ENCODE results near the gene HMCN2.
"Not testable (repeated sequence)": the region's sequence is repeated elsewhere in the genome, so short reads cannot be mapped to it uniquely, and the experiment has no call there.

Gene HMCN2

DNA sequence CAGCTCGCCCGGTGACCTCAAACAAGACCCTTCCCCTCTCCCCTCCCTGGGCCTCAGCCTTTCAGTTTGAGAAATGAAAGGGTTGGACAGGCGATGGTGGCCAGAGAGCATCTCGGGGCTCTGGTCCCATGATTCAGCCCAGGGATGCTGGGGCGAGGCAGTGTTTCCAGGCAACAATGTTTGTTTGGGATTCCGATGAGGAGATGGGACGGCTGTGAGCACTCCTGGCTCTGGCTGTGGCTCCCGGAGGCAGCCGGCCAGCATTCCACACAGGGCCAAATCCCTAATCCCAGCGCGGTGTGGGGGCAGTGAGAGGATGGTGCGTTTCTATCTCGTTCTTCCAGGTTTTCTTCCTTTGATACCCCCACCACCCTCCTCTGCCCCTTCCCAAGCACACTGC is 66.0 kb downstream of the HMCN2 start:
- no peak for DNase-seq

DNA sequence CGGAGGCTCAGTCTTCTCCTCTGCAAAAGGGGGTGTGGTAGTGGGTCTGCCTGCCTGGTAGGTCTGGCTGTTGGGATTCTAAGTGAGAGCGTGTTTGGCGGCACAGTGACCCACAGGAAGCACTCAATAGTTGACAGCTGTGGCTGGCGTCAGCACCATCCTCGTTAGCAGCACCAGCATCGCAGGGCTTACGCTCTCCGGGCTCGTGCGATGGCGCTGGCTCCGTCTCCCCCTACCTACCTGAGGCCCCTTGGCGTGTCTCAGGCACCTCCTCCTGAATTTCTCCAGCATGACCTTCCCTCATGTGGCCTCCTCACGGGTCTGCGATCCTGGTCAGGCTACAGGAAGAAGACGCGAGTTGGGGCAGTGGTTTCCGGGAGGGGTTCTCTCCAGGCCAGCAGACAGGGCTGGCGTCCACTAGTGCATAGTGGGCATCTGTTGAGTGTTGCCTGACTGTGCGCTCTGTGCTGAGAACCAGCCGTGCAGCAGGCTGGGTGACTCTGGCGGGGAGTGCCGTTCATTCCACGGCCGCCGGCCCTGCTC is 66.9 kb downstream of the HMCN2 start:
- DNase-seq, result no peak

DNA sequence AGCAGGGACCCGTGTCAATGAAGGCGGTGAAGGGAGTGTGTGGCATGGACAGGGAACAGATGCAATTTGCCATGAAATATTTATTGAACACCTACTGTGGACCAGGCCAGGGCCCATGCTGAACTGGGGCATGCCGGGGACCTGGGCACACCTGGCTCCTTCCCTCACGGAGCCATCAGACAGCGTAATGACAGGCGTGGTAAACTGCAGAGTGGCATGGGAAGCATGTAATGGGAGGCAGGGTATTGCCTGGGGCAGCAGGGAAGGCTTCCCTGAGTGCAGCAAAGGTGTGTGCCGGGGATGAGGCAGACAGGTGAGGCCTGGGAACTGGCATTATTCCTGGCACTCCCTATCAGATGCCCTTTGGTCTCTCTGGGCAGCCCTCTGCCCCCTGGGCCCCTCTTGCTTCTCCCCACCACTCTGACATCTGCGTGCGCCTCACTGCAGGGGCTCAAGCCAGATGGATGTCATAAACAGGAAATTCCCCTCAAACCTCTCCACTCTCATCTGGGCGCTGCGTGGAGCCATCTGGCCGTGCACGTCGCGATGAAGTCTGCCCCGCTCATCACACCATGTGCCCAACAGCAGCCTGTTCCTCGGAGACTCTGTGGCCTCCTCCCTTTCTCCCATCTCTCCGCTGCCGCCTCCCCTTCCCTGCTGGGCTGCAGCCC is 67.6 kb downstream of the HMCN2 start:
- DNase-seq, result no peak

GRCh38 chr9:130333712-130334062 is 68.1 kb downstream of the HMCN2 start:
- no peak for DNase-seq

DNA sequence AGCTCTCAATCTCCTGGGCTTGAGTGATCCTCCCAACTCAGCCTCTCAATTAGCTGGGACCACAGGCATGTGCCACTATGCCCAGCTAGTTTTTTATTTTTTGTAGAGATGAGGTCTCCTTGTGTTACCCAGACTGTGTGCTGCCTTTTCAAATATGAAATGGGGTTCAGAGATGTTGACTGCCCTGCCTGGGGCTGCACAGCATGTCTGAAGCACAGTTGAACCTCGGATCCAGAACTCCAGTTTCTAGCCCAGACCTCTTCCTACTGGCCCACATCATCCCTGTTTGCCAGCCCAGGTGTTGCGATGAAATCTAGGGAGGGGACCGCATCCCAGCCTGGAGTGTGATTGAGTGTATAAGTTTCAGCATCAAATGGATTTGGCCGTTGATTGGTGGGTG is 69.4 kb downstream of the HMCN2 start:
- no peak for DNase-seq

GRCh38 chr9:130336027-130336610 is 70.6 kb downstream of the HMCN2 start:
- DNase-seq, result no peak

- no peak for DNase-seq
Measured at GRCh38 chr9:130336885-130337284, 71.3 kb downstream of the HMCN2 start.

DNA sequence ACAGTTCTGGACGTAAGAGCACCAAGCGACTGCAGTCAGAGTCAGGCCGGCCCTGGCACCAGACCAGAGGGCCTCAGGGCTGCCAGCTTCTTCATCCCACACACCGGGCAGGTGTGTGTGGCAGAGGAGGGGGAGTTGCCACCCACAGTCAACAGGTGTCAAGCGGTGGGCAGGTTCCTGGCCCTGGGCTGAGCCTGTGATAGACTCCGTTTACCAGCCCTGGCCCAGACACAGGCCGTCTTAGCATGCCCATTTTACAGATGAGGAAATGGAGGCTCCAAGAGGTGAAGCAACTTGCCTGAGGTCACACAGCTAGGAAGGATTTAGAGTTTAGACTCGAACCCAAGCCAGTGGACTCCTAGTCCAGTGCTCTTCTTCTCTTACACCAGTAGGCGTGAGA is 71.8 kb downstream of the HMCN2 start:
- no peak for DNase-seq

DNA sequence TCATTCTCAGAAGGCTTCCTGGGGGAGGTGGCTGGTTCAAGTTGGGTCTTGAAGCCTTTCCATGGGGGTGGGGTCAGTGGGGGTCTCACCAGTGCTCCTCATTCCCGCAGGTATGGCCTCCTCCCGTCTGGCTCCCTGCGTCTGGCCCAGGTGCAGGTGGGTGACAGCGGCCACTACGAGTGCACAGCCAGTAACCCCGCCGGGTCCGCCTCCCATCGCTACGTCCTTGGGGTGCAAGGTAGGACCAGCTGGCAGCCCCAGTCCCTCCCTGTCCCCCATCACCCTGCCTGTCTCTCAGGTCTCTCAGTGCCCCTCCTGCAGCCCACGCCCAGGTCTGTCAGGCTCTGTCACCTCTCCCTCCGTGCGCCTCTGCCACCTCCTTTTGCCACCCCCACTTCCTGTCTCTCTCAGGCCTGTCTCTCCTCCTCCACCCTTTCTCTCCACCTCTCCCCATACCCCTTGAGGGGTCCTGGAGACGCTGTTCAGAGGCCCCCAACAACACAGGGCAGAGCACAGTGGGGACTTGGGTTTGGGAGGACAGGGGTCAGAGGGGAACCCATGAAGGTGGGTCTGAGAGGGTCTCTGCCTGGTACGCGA is 72.3 kb downstream of the HMCN2 start:
- no peak for DNase-seq

GRCh38 chr9:130338891-130339290 is 73.3 kb downstream of the HMCN2 start:
- DNase-seq, result not testable (repeated sequence)

DNA sequence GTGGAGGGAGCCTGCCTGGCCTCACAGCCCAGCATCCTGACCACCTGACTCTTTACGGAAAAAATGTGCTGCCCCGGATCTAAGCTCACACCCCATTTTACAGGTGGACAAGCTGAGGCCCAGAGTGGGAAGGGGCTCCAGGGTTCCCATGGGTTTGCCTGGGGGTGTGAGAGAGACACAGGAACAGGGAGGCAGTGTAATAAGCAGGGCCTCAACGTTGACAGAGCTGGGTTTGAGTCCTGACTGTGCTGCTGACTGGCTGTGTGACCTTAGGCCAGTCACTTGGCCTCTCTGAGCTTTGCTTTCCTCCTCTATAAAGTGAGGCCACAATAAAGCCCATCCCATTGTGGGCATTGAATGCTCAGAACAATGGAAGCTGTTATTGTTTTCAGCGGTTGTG is 73.7 kb downstream of the HMCN2 start:
- no peak for DNase-seq

GRCh38 chr9:130340011-130340410 is 74.5 kb downstream of the HMCN2 start:
- no peak for DNase-seq

DNA sequence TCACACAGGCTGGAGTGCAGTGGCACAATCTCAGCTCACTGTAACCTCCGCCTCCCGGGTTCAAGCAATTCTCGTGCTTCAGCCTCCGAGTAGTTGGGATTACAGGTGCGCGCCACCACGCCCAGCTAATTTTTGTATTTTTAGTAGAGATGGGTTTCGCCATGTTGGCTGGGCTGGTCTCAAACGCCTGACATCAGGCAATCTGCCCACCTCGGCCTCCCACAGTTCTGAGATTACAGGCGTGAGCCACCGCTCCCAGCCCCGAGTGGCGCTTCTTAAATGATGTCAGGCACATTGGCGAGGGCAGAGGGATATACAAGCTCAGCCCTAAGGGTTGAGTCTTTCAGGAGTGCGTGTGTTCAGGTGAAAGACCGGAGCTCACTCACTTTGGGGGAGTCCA is 75.0 kb downstream of the HMCN2 start:
- not testable (repeated sequence) for DNase-seq

DNA sequence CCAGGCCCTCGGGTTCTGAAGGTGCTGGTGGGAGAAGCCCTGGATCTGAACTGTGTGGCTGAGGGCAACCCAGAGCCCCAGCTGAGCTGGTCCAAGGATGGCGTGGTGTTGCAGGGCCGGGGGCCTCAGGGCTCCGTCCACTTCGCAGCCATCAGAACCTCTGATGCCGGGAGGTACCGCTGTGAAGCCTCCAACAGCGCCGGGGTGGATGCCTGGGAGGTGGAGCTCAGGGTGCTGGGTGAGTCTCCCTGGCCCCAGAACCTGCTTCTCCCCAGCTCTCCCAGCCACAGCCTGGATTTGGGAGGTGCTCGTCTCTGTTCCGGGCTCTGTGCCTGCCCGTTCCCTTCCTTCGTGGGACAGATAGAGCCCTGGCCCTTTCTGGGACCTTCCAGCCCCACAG is 75.6 kb downstream of the HMCN2 start:
- no peak for DNase-seq

- DNase-seq, result no peak
Measured at GRCh38 chr9:130341839-130342713, 76.5 kb downstream of the HMCN2 start.

DNA sequence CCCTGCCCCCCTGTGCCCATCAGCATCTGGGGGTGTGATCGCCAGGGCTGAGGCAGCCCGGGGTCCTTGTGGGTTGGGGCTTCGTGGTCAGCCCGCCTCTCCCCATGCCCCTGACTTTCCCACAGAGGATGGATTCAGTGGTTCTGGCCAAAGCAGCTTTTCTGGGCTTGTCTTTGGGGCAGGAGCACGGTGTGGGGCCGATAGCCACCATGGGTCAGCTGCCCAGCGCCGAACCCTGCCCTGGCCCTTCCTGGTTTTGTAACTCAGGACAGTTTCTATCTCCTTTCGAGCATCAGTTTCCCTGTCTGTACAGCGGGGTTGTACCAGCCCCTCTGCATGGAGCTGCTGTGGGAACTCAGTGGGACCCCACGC is 77.1 kb downstream of the HMCN2 start:
- no peak for DNase-seq

- no peak for DNase-seq
Measured at GRCh38 chr9:130343445-130343918, 77.9 kb downstream of the HMCN2 start.

DNA sequence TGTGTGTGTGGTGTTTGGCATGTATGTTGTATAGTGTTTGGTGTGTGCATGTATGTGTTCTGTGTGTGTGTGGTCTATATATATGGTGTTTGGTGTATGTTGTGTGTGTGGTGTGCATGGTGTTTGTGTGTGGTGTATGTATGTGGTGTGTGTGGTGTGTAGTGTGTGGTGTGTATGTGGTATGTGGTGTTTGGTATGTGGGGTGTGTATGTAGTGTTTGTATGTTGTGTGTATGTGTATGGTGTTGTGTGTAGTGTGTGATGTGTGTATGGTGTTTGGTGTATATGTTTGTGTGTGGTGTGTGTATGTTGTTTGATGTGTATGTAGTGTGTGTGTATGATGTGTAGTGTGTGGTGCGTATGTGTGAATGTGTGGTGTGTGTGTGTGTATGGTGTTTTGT is 78.8 kb downstream of the HMCN2 start:
- DNase-seq, result no peak

- DNase-seq, result no peak
Measured at GRCh38 chr9:130345009-130345896, 79.7 kb downstream of the HMCN2 start.

DNA sequence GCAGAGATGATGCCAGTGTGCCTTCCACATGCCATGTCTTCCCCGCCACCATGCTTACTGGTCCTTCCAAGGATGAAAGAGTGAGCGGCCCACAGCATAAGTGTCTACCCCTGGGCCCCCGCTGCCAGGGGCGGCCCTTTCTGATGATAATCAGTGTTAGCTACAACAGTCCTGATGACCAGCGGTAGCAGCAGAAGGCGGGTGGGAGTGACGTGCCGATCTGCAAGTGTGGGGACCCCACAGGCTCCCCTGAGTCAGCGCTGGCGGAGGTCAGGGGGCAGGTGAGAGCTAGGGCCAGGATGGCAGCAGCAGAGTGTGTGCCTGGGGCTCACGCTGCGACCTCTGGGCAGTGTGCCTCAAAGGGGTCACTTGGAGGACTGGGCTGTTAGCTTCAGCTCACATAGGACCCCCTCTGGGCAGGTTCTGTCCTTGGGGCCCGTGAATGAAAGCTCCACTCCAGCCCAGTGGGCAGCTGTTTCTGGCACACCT is 80.4 kb downstream of the HMCN2 start:
- no peak for DNase-seq

GRCh38 chr9:130346431-130346830 is 80.9 kb downstream of the HMCN2 start:
- DNase-seq, result no peak

GRCh38 chr9:130347036-130347435 is 81.5 kb downstream of the HMCN2 start:
- DNase-seq, result no peak

Measured in NK-92 treated with Interleukin-12 subunit alpha and Interleukin-12 subunit beta, amount 100 ng/mL, for 24 hours (cell line).